ENCODE measurements around the gene TAF11L11. TPM values are rescaled to one million over a fixed set of nuclear protein-coding genes. Genes with fewer than 3 reads are reported as not detected.
"Not testable (repeated sequence)": the region's sequence is repeated elsewhere in the genome, so short reads cannot be mapped to it uniquely, and the experiment has no call there.

TAF11L11 gene
- total RNA-seq (2021) = not detected in 2 replicates
- Bru-seq, nascent RNA = not detected
- BruChase-seq, experiment 1, labeled RNA remaining after a 2-hour chase = not detected
- not detected for BruChase-seq, experiment 2, labeled RNA remaining after a 6-hour chase
- long read RNA-seq = 0 reads

DNA sequence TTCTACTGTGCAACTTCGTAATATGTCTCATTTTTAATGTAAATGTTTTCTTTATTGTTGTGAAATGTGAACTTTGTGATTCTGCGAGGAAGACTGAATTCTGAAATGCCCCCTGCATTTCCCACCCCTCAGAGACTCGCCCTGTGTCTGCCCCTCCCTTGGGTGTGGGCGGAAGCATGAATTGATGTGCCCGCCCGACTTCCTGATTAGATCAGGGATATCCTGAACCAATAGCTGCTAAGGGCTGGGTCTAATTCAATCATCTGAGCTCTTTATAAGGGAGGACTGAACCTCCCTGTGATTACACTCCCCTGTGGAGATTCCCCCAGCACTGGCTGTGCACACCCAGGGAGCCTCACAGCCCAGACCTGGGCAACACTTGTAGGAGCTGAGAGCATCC is at the start of gene TAF11L11:
TSS of gene TAF11L11 (plus strand) at position 304 of the 400 bp plus-strand sequence.
- H3K36me3 ChIP-seq (ENCODE audit: low read depth); H3K4me3 ChIP-seq; H3K9me3 ChIP-seq (ENCODE audit: insufficient read depth, low read depth); H2AFZ ChIP-seq; CTCF ChIA-PET; H3K27ac ChIP-seq; H4K20me1 ChIP-seq (ENCODE audit: insufficient read depth); H3K4me2 ChIP-seq; H3K79me2 ChIP-seq (ENCODE audit: low read depth); POLR2A ChIA-PET (ENCODE audit: unreplicated experiment); H3K4me1 ChIP-seq (replicated peaks; ENCODE audit: insufficient read depth); intact Hi-C loops (cut with micrococcal nuclease; ENCODE audit: unreplicated experiment); BruUV-seq (replicated peaks); DNase-seq; H3K9me2 ChIP-seq (ENCODE audit: insufficient read depth); H3F3A ChIP-seq (ENCODE audit: insufficient read depth, low read depth): not testable (repeated sequence)
- H3K27me3 ChIP-seq (ENCODE audit: insufficient read depth, low read depth) = peaks cover 43% of the 10 kb centered on the region

DNA sequence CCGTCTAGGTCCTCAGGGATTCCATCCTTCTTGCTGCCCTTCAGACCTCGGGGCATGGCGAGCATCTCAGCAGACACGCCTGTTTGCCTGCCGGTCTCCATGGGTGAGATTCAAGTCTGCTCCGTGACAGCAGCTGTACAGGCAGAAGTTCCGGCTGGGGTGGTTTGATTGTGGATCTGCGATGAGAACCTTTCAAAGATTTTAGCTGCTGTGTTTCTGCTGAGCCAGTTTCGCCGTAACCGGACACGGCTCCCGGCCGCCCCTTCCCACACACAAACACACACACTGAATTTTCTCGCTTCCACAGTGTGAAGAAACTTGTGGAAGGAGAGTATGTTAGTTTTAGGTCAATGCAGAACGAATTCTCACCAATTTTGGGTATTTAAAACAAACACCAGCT is 18.3 kb upstream of the TAF11L11 start, which contains the start of gene TAF11L7:
TSS of gene TAF11L7 (minus strand) at position 101 of the 400 bp plus-strand sequence.
- H3K27me3 ChIP-seq (ENCODE audit: insufficient read depth, low read depth); H3F3A ChIP-seq (ENCODE audit: insufficient read depth, low read depth); DNase-seq; H3K27ac ChIP-seq; H4K20me1 ChIP-seq (ENCODE audit: insufficient read depth); H2AFZ ChIP-seq; H3K9me3 ChIP-seq (ENCODE audit: insufficient read depth, low read depth); H3K36me3 ChIP-seq (ENCODE audit: low read depth); POLR2A ChIA-PET (ENCODE audit: unreplicated experiment); H3K4me3 ChIP-seq; H3K4me2 ChIP-seq; intact Hi-C loops (cut with micrococcal nuclease; ENCODE audit: unreplicated experiment); BruUV-seq (replicated peaks); CTCF ChIA-PET; H3K79me2 ChIP-seq (ENCODE audit: low read depth); H3K9me2 ChIP-seq (ENCODE audit: insufficient read depth); H3K4me1 ChIP-seq (replicated peaks; ENCODE audit: insufficient read depth): not testable (repeated sequence)

GRCh38 chr5:17590860-17591259 is 13.1 kb upstream of the TAF11L11 start, which contains the start of gene TAF11L8:
Gene TAF11L8, minus strand, starts transcription at chr5:17590960.
- BruUV-seq (replicated peaks); H2AFZ ChIP-seq; H3K9me2 ChIP-seq (ENCODE audit: insufficient read depth); H3K27me3 ChIP-seq (ENCODE audit: insufficient read depth, low read depth); CTCF ChIA-PET; H4K20me1 ChIP-seq (ENCODE audit: insufficient read depth); H3K27ac ChIP-seq; DNase-seq; POLR2A ChIA-PET (ENCODE audit: unreplicated experiment); H3K79me2 ChIP-seq (ENCODE audit: low read depth); intact Hi-C loops (cut with micrococcal nuclease; ENCODE audit: unreplicated experiment); H3K4me2 ChIP-seq; H3F3A ChIP-seq (ENCODE audit: insufficient read depth, low read depth); H3K36me3 ChIP-seq (ENCODE audit: low read depth); H3K4me1 ChIP-seq (replicated peaks; ENCODE audit: insufficient read depth); H3K4me3 ChIP-seq; H3K9me3 ChIP-seq (ENCODE audit: insufficient read depth, low read depth): not testable (repeated sequence)

DNA sequence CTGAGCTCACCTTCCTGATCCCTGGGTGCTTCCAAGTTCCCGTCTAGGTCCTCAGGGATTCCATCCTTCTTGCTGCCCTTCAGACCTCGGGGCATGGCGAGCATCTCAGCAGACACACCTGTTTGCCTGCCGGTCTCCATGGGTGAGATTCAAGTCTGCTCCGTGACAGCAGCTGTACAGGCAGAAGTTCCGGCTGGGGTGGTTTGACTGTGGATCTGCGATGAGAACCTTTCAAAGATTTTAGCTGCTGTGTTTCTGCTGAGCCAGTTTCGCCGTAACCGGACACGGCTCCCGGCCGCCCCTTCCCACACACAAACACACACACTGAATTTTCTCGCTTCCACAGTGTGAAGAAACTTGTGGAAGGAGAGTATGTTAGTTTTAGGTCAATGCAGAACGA is 9.7 kb upstream of the TAF11L11 start, which contains the start of gene TAF11L9:
TSS of gene TAF11L9 (minus strand) at position 140 of the 400 bp plus-strand sequence.
- H3K27ac ChIP-seq; BruUV-seq (replicated peaks); H3K9me3 ChIP-seq (ENCODE audit: insufficient read depth, low read depth); H3F3A ChIP-seq (ENCODE audit: insufficient read depth, low read depth); H4K20me1 ChIP-seq (ENCODE audit: insufficient read depth); H3K27me3 ChIP-seq (ENCODE audit: insufficient read depth, low read depth); H2AFZ ChIP-seq; intact Hi-C loops (cut with micrococcal nuclease; ENCODE audit: unreplicated experiment); H3K79me2 ChIP-seq (ENCODE audit: low read depth); DNase-seq; H3K36me3 ChIP-seq (ENCODE audit: low read depth); POLR2A ChIA-PET (ENCODE audit: unreplicated experiment); H3K4me3 ChIP-seq; H3K4me2 ChIP-seq; H3K4me1 ChIP-seq (replicated peaks; ENCODE audit: insufficient read depth); CTCF ChIA-PET; H3K9me2 ChIP-seq (ENCODE audit: insufficient read depth): not testable (repeated sequence)

GRCh38 chr5:17597728-17598127 is 6.3 kb upstream of the TAF11L11 start, which contains the start of gene TAF11L10:
Gene TAF11L10, minus strand, starts transcription at chr5:17597828.
- H3K4me1 ChIP-seq (replicated peaks; ENCODE audit: insufficient read depth); H3F3A ChIP-seq (ENCODE audit: insufficient read depth, low read depth); BruUV-seq (replicated peaks); H3K36me3 ChIP-seq (ENCODE audit: low read depth); H3K9me2 ChIP-seq (ENCODE audit: insufficient read depth); POLR2A ChIA-PET (ENCODE audit: unreplicated experiment); DNase-seq; H4K20me1 ChIP-seq (ENCODE audit: insufficient read depth); H3K4me2 ChIP-seq; H3K27ac ChIP-seq; H3K79me2 ChIP-seq (ENCODE audit: low read depth); intact Hi-C loops (cut with micrococcal nuclease; ENCODE audit: unreplicated experiment); CTCF ChIA-PET; H3K4me3 ChIP-seq; H2AFZ ChIP-seq; H3K9me3 ChIP-seq (ENCODE audit: insufficient read depth, low read depth): not testable (repeated sequence)
- H3K27me3 ChIP-seq (ENCODE audit: insufficient read depth, low read depth) = peaks cover 28% of the 10 kb centered on the region
